Ovary (tissue), 3 donors: ENCODE results near the gene CCDC136.

ENCODE experiments used
- CTCF ChIP-seq, 3 donors: fragments of 450-650 bp in 2 of 3; fragments of 200-600 bp in 1 of 3; IDR thresholded peaks; one replicate each; pipeline versions ENCODE4 v1.5.1 to v1.8.0; 2016 to 2022; ENCODE audit warnings: antibody characterized with exemption in 3 of 3, mild to moderate bottlenecking in 1 of 3
- POLR2A ChIP-seq: fragments of 450-650 bp; IDR thresholded peaks from one replicate; pipeline ENCODE4 v1.6.1; 2017; ENCODE audit warnings: antibody characterized with exemption, mild to moderate bottlenecking, moderate library complexity
- donor health status: DM: no; HTN: no; CAD: no.

- TF ChIP-seq CTCF (IDR thresholded peaks at IDR 0.05) (no peak), POLR2A (no peak)
These were observed 48.5 kb upstream of the CCDC136 start for GRCh38 chr7:128743112-128743772.
